B cell (primary cell): ENCODE data around the gene TOP3B. TPM values are rescaled to one million over a fixed set of nuclear protein-coding genes. Genes with fewer than 3 reads are reported as not detected.
A peak's percentile ranks its signal among the peaks of the same experiment; 100 is the strongest.

Source experiments
- ATAC-seq: fragments of 200-7000 bp; cut with Tn5 transposase; one replicate; pipeline ENCODE4 v1.10.0; 2021; ENCODE audit warnings: low read depth, mild to moderate bottlenecking, moderate number of reproducible peaks, moderate library complexity
- CTCF ChIA-PET: fragments of 350-600 bp; sonication (Branson Sonifier 250); formaldehyde crosslinking; loops from one replicate; lab custom pipeline; 2021; ENCODE audit warnings: antibody characterized with exemption, inconsistent platforms; lab: Charles Lee
- POLR2A ChIA-PET: fragments of 350-600 bp; sonication (Branson Sonifier 250); formaldehyde crosslinking; loops from one replicate; lab custom pipeline; 2021; ENCODE audit warnings: antibody characterized with exemption; lab: Charles Lee
- DNase-seq: peaks from one replicate; pipeline ENCODE4 v3.0.0; 2013
- H2AFZ ChIP-seq: 2 replicates; pipeline ENCODE4 v1.6.1; 2012; ENCODE audit warnings: mild to moderate bottlenecking, low read depth, low read length; ENCODE audit not compliant: insufficient read depth, poor library complexity, severe bottlenecking
- H3K27ac ChIP-seq, 2 donors: 1 replicate in 1 of 2; 2 replicates in 1 of 2; pipeline ENCODE4 v1.5.1; 2012 to 2013; ENCODE audit warnings: low read length in 2 of 2, mild to moderate bottlenecking in 2 of 2, moderate library complexity in 1 of 2
- H3K27me3 ChIP-seq, 4 experiments: fragments of 200-600 bp in 1 of 4; sonication (generic) in 1 of 4; replicated peaks in 1 of 4; 1 replicate in 2 of 4; 2 replicates in 2 of 4; pipeline versions ENCODE4 v1.6.1 to v1.7.0; 2013 to 2016; ENCODE audit warnings: low read length in 3 of 4, mild to moderate bottlenecking in 2 of 4, mixed read lengths in 1 of 4, moderate library complexity in 1 of 4; ENCODE audit not compliant: insufficient read depth in 4 of 4, control insufficient read depth in 3 of 4; ENCODE audit errors: control extremely low read depth in 1 of 4
- H3K36me3 ChIP-seq, 2 experiments: replicated peaks in 1 of 2; 1 replicate in 1 of 2; 2 replicates in 1 of 2; pipeline versions ENCODE4 v1.6.1 to v1.7.1; 2013; ENCODE audit warnings: low read length in 1 of 2; ENCODE audit not compliant: insufficient read depth in 2 of 2, control insufficient read depth in 1 of 2; ENCODE audit errors: control extremely low read depth in 1 of 2, extremely low read depth in 1 of 2
- H3K4me1 ChIP-seq, 2 donors: fragments of 200-600 bp in 1 of 2; sonication (generic) in 1 of 2; 1 replicate in 1 of 2; 2 replicates in 1 of 2; pipeline versions ENCODE4 v1.5.1 to v1.6.1; 2013 to 2017; ENCODE audit warnings: low read length in 2 of 2; ENCODE audit not compliant: control insufficient read depth in 2 of 2, insufficient read depth in 2 of 2
- H3K4me2 ChIP-seq: replicated peaks from 2 replicates; pipeline ENCODE3; 2012; ENCODE audit warnings: mild to moderate bottlenecking, low read depth, low read length; ENCODE audit not compliant: poor library complexity, severe bottlenecking
- H3K4me3 ChIP-seq, 5 experiments: fragments of 200-600 bp in 1 of 5; sonication (generic) in 1 of 5; 1 replicate in 3 of 5; 2 replicates in 2 of 5; pipeline versions ENCODE4 v1.5.1 to v1.7.0; 2011 to 2016; ENCODE audit warnings: low read length in 4 of 5, mild to moderate bottlenecking in 4 of 5, low read depth in 2 of 5, control low read depth in 1 of 5, moderate library complexity in 1 of 5; ENCODE audit not compliant: insufficient read depth in 1 of 5; ENCODE audit errors: control extremely low read depth in 1 of 5, extremely low read depth in 1 of 5
- H3K79me2 ChIP-seq: fragments of 200-600 bp; sonication (generic); one replicate; pipeline ENCODE4 v1.6.0; 2016; ENCODE audit warnings: low read length; ENCODE audit not compliant: control insufficient read depth, insufficient read depth
- H3K9ac ChIP-seq: fragments of 200-600 bp; sonication (generic); 2 replicates; pipeline ENCODE4 v1.6.1; 2017; ENCODE audit warnings: mild to moderate bottlenecking, low read length, moderate library complexity
- H3K9me3 ChIP-seq, 3 donors: one replicate each; pipeline versions ENCODE4 v1.6.1 to v1.7.1; 2013; ENCODE audit warnings: low read length in 2 of 3; ENCODE audit not compliant: control insufficient read depth in 2 of 3, insufficient read depth in 1 of 3; ENCODE audit errors: control extremely low read depth in 1 of 3
- H4K20me1 ChIP-seq: 2 replicates; pipeline ENCODE4 v1.6.0; 2012; ENCODE audit warnings: mild to moderate bottlenecking, low read length; ENCODE audit not compliant: insufficient read depth, control insufficient read depth, poor library complexity, severe bottlenecking
- H3K27ac Mint-ChIP-seq: one replicate; pipeline ENCODE4 v1.8.0; 2021; ENCODE audit warnings: mixed read lengths
- H3K27me3 Mint-ChIP-seq: one replicate; pipeline ENCODE4 v1.8.0; 2021; ENCODE audit warnings: mixed read lengths
- H3K4me1 Mint-ChIP-seq: one replicate; pipeline ENCODE4 v1.8.0; 2021; ENCODE audit warnings: mixed read lengths
- H3K4me3 Mint-ChIP-seq: one replicate; pipeline ENCODE4 v1.8.0; 2021; ENCODE audit warnings: mixed read lengths
- H3K9me3 Mint-ChIP-seq: one replicate; pipeline ENCODE4 v1.8.0; 2022; ENCODE audit warnings: mixed read lengths; ENCODE audit not compliant: insufficient read depth
- EZH2 ChIP-seq: IDR thresholded peaks from 2 replicates; pipeline ENCODE4 v1.6.1; 2012; ENCODE audit warnings: borderline replicate concordance, low read depth, mild to moderate bottlenecking, moderate library complexity, low read length; ENCODE audit not compliant: insufficient read depth, poor library complexity, severe bottlenecking
- WGBS: methylation state at CpG from one replicate; pipeline ENCODE4 v1.1.5; 2013; ENCODE audit warnings: missing lambda C conversion rate; ENCODE audit not compliant: insufficient coverage; 5-methylcytosine and 5-hydroxymethylcytosine counted together
- intact Hi-C: fragments of 100-400 bp; cut with micrococcal nuclease; formaldehyde crosslinking; loops from one replicate; pipeline ENCODE4 v1.10.0; 2022
- polyA plus RNA-seq: library from polyadenylated mRNA; depleted of rRNA; stranded (reverse); fragments of >200 nt; gene quantifications from 2 replicates; pipeline ENCODE4 v1.2.3, GENCODE V29; 2012
- total RNA-seq, 2 donors: library from RNA; stranded (reverse); fragments of 120-200 nt in 1 of 2; gene quantifications; 1 replicate in 1 of 2; 2 replicates in 1 of 2; pipeline versions ENCODE4 v1.2.3 to v1.2.4, GENCODE V29; 2013 to 2022
- TF ChIP-seq, protein P1 (sequence below): fragments of 200-600 bp; IDR thresholded peaks from one replicate; pipeline ENCODE4 v1.8.0; 2022; ENCODE audit warnings: antibody characterized with exemption, mild to moderate bottlenecking

Gene TOP3B
- total and polyA plus RNA-seq, 2 donors (not counting 1 experiment from before 2014, with no cell fraction given): 77.1 to 105 TPM

DNA sequence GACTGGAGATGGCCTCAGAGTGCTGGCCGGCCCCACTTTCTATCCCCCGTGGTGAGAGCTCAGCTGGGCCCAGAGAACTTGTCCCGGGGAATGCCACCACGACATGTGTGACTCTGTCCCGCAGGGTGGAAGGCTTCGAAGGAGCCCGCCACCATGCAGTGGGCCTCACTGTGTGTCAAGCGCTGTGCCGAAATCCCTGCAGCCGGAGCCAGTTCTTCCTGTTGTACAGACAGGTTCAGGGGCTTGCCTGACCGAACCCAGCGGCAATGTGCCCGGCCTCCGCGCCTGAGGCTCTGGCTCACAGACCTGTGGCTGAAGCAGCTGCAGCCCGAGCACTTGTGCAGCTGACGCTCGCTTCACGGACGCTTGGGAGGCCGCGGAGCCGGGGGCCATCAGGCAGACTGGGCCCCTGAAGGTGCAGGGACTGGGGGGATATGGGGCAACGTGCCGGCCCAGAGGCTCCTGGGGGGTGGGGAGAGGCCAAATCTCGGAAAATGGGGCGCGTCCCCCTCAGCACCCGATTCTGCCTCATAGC is 30.6 kb downstream of the TOP3B start:
- H3K4me3 Mint-ChIP-seq: peak overlapping the region; percentile 92

DNA sequence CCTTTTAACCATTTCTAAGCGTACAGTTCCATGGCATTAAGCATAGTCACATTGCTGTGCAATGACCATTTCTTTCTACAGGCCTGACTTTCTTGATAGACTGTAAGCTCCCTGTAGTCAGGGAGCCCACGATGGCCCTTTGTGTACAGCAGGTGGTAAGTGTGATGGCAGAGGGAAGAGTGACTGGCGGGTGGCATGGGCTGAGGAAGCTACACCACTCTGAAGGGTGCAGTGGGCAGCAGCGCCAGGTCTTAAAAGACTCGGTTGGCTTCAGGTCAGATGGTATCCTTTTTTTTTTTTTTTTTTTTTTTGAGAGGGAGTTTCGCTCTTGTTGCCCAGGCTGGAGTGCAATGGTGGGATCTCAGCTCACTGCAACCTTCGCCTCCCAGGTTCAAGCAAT is 31.5 kb downstream of the TOP3B start:
- DNase-seq: no peak
- Histone ChIP-seq H3K79me2 (peaks cover 43% of the 10 kb centered on the region), H3K4me3 (no peak overlapping the region), H3K27ac (no peak overlapping the region), H3K36me3 (no peaks in the 10 kb centered on the region), H3K9me3 (no peaks in the 10 kb centered on the region), H4K20me1 (peaks cover 11% of the 10 kb centered on the region), H3K27me3 (no peaks in the 10 kb centered on the region), H3K9ac (no peak overlapping the region), H2AFZ (no peak overlapping the region), H3K4me1 (peaks cover 10 to 12% of the 10 kb centered on the region in 2 donors), H3K4me2 (no peak overlapping the region)
- ChIA-PET POLR2A (interaction anchor here (0.7 kb wide), 1 partner anchor 241 kb away, joined by 6 read pairs; no protein-coding TSS in a partner anchor), CTCF (interaction anchor here (1.4 to 5.9 kb wide), 2 partner anchors 14 to 236 kb away, joined by 4 to 116 read pairs; no protein-coding TSS in a partner anchor)
- no peaks in the 10 kb centered on the region for H3K9me3 Mint-ChIP-seq
- no CpG with 5 or more reads among the region's 7 CpGs for WGBS
- no peak for TF ChIP-seq EZH2
- TF ChIP-seq, protein P1, sequence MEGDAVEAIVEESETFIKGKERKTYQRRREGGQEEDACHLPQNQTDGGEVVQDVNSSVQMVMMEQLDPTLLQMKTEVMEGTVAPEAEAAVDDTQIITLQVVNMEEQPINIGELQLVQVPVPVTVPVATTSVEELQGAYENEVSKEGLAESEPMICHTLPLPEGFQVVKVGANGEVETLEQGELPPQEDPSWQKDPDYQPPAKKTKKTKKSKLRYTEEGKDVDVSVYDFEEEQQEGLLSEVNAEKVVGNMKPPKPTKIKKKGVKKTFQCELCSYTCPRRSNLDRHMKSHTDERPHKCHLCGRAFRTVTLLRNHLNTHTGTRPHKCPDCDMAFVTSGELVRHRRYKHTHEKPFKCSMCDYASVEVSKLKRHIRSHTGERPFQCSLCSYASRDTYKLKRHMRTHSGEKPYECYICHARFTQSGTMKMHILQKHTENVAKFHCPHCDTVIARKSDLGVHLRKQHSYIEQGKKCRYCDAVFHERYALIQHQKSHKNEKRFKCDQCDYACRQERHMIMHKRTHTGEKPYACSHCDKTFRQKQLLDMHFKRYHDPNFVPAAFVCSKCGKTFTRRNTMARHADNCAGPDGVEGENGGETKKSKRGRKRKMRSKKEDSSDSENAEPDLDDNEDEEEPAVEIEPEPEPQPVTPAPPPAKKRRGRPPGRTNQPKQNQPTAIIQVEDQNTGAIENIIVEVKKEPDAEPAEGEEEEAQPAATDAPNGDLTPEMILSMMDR: no peak
- no peaks in the 10 kb centered on the region for H3K27me3 Mint-ChIP-seq
- peak overlapping the region; percentile 37 for H3K27ac Mint-ChIP-seq
- intact Hi-C loops: loop anchor here (5.0 kb wide), 1 partner anchor 134 kb away; no protein-coding TSS in a partner anchor
- H3K4me3 Mint-ChIP-seq: peak overlapping the region; percentile 80
- no peak for ATAC-seq
- H3K4me1 Mint-ChIP-seq: peaks cover 22% of the 10 kb centered on the region

More for the DNA sequence above, 30.6 kb downstream of the TOP3B start:
- Histone ChIP-seq H3K36me3 (no peaks in the 10 kb centered on the region), H2AFZ (peak overlapping the region; percentile 92), H3K9me3 (no peaks in the 10 kb centered on the region), H3K27ac (peak overlapping the region in 1 of 2 donors; percentile 53), H4K20me1 (peaks cover 11% of the 10 kb centered on the region), H3K4me1 (peaks cover 10 to 12% of the 10 kb centered on the region in 2 donors), H3K4me2 (peak overlapping the region; percentile 92), H3K79me2 (peaks cover 39% of the 10 kb centered on the region), H3K9ac (peak overlapping the region; percentile 75), H3K4me3 (peak overlapping the region; percentile 45 to 81 (median 74)), H3K27me3 (no peaks in the 10 kb centered on the region)
- ATAC-seq (peak; percentile 31), DNase-seq (peak; percentile 56)
- TF ChIP-seq, protein P1: no peak
- no peak for TF ChIP-seq EZH2
- Mint-ChIP-seq H3K9me3 (no peaks in the 10 kb centered on the region), H3K27me3 (no peaks in the 10 kb centered on the region), H3K4me1 (peaks cover 22% of the 10 kb centered on the region), H3K27ac (peak overlapping the region; percentile 41)
- intact Hi-C loops: loop anchor here (2.0 to 5.0 kb wide), 5 partner anchors 13 to 239 kb away; partner anchors contain the start of gene YPEL1
- ChIA-PET POLR2A (interaction anchor here (1.7 kb wide), 1 partner anchor 14 kb away, joined by 12 read pairs; no protein-coding TSS in a partner anchor), CTCF (interaction anchor here (0.6 to 5.9 kb wide), 27 partner anchors 7 to 323 kb away, joined by 3 to 116 read pairs (median 4); partner anchors contain the start of genes PPIL2 and YPEL1)
- WGBS: 3% methylated on average over 24 of the region's 29 CpGs
